IMR-90 (cell line): Measurements from ENCODE around the gene PBX3. TPM values are rescaled to one million over a fixed set of nuclear protein-coding genes. Genes with fewer than 3 reads are reported as not detected.
"Not testable (repeated sequence)": the region's sequence is repeated elsewhere in the genome, so short reads cannot be mapped to it uniquely, and the experiment has no call there.

Experiments used
- ATAC-seq: fragments of 200-7000 bp; cut with Tn5 transposase; 2 replicates; pipeline ENCODE4 v1.9.1; 2020; ENCODE audit warnings: low read depth, mild to moderate bottlenecking, moderate library complexity
- BruUV-seq: library from RNA; stranded (reverse); fragments of 400-500 nt; replicated peaks from 2 replicates; lab custom pipeline; 2021; lab: Mats Ljungman, UMichigan
- CTCF ChIA-PET: fragments of 300-600 bp; formaldehyde crosslinking; extraction: SDS; loops from one replicate; lab custom pipeline; 2021; ENCODE audit warnings: antibody characterized with exemption; lab: Yijun Ruan, JAX
- POLR2A ChIA-PET: fragments of 300-600 bp; sonication (Branson Sonifier 250); formaldehyde crosslinking; loops from one replicate; lab custom pipeline; 2022; ENCODE audit warnings: antibody characterized with exemption; ENCODE audit not compliant: unreplicated experiment; lab: Charles Lee
- DNase-seq: peaks from one replicate; pipeline ENCODE4 v3.0.0; 2013
- H2AFZ ChIP-seq: replicated peaks from 2 replicates; pipeline ENCODE3; 2013; ENCODE audit warnings: low read length, mild to moderate bottlenecking; ENCODE audit not compliant: poor library complexity
- H2AK5ac ChIP-seq: 2 replicates; pipeline ENCODE4 v1.6.1; 2013; ENCODE audit warnings: low read depth, low read length, inconsistent platforms
- H2AK9ac ChIP-seq: replicated peaks from 2 replicates; pipeline ENCODE3; 2013; ENCODE audit warnings: mild to moderate bottlenecking, low read depth, low read length, moderate library complexity; ENCODE audit not compliant: poor library complexity
- H2BK120ac ChIP-seq: 2 replicates; pipeline ENCODE4 v1.6.1; 2013; ENCODE audit warnings: low read depth, low read length, inconsistent platforms
- H2BK15ac ChIP-seq: 3 replicates; pipeline ENCODE4 v1.6.1; 2013; ENCODE audit warnings: low read depth, low read length, inconsistent platforms
- H2BK20ac ChIP-seq: 2 replicates; pipeline ENCODE4 v1.6.1; 2013; ENCODE audit warnings: low read depth, mild to moderate bottlenecking, inconsistent platforms, low read length, moderate library complexity
- H2BK5ac ChIP-seq: 2 replicates; pipeline ENCODE4 v1.6.1; 2013; ENCODE audit warnings: mild to moderate bottlenecking, low read depth, low read length, inconsistent platforms; ENCODE audit not compliant: poor library complexity, severe bottlenecking
- H3K14ac ChIP-seq: replicated peaks from 2 replicates; pipeline ENCODE4 v1.6.1; 2013; ENCODE audit warnings: low read depth, low read length, inconsistent platforms
- H3K18ac ChIP-seq: 2 replicates; pipeline ENCODE4 v1.6.1; 2013; ENCODE audit warnings: low read depth, low read length, control low read depth
- H3K23ac ChIP-seq: 2 replicates; pipeline ENCODE4 v1.6.1; 2013; ENCODE audit warnings: low read depth, low read length, inconsistent platforms
- H3K27ac ChIP-seq: 2 replicates; pipeline ENCODE4 v1.5.1; 2013; ENCODE audit warnings: mild to moderate bottlenecking, control low read depth, low read length; ENCODE audit not compliant: insufficient read depth
- H3K27me3 ChIP-seq: 2 replicates; pipeline ENCODE4 v1.6.1; 2013; ENCODE audit warnings: low read length; ENCODE audit not compliant: control insufficient read depth, insufficient read depth
- H3K36me3 ChIP-seq: 2 replicates; pipeline ENCODE4 v1.6.1; 2013; ENCODE audit warnings: low read length, mixed read lengths; ENCODE audit not compliant: control insufficient read depth, insufficient read depth
- H3K4ac ChIP-seq: 2 replicates; pipeline ENCODE4 v1.6.1; 2013; ENCODE audit warnings: low read depth, low read length, inconsistent platforms
- H3K4me1 ChIP-seq: 2 replicates; pipeline ENCODE4 v1.6.1; 2013; ENCODE audit warnings: low read length, mixed read lengths; ENCODE audit not compliant: control insufficient read depth, insufficient read depth
- H3K4me2 ChIP-seq: 2 replicates; pipeline ENCODE4 v1.6.1; 2013; ENCODE audit warnings: low read depth, mild to moderate bottlenecking, control low read depth, low read length, moderate library complexity
- H3K4me3 ChIP-seq: 2 replicates; pipeline ENCODE4 v1.5.1; 2013; ENCODE audit warnings: low read depth, mild to moderate bottlenecking, control low read depth, low read length, moderate library complexity; ENCODE audit not compliant: insufficient read depth
- H3K56ac ChIP-seq: 2 replicates; pipeline ENCODE4 v1.6.1; 2013; ENCODE audit warnings: low read length, inconsistent platforms; ENCODE audit not compliant: insufficient read depth; ENCODE audit errors: extremely low read depth
- H3K79me1 ChIP-seq, 2 experiments: 2 replicates each; pipeline ENCODE4 v1.6.1; 2013; ENCODE audit warnings: low read length in 2 of 2, inconsistent platforms in 1 of 2, low read depth in 1 of 2
- H3K9ac ChIP-seq: 2 replicates; pipeline ENCODE4 v1.6.1; 2013; ENCODE audit warnings: low read depth, low read length, control low read depth
- H3K9me1 ChIP-seq: 2 replicates; pipeline ENCODE4 v1.6.1; 2013; ENCODE audit warnings: low read length, inconsistent platforms; ENCODE audit not compliant: insufficient read depth
- H3K9me3 ChIP-seq: 2 replicates; pipeline ENCODE4 v1.6.1; 2013; ENCODE audit warnings: low read length; ENCODE audit not compliant: control insufficient read depth, insufficient read depth
- H4K20me1 ChIP-seq: 2 replicates; pipeline ENCODE4 v1.6.1; 2013; ENCODE audit warnings: low read length, inconsistent platforms; ENCODE audit not compliant: insufficient read depth
- H4K5ac ChIP-seq: 2 replicates; pipeline ENCODE4 v1.6.1; 2013; ENCODE audit warnings: mild to moderate bottlenecking, low read depth, low read length, control low read depth
- H4K8ac ChIP-seq, 2 experiments: 2 replicates each; pipeline ENCODE4 v1.6.1; 2013; ENCODE audit warnings: low read depth in 2 of 2, low read length in 2 of 2, control low read depth in 1 of 2, inconsistent platforms in 1 of 2
- H4K91ac ChIP-seq: 2 replicates; pipeline ENCODE4 v1.6.1; 2013; ENCODE audit warnings: low read depth, low read length, inconsistent platforms; ENCODE audit not compliant: insufficient read depth
- CEBPB ChIP-seq: IDR thresholded peaks from 2 replicates; pipeline ENCODE4 v1.6.1; 2012; ENCODE audit warnings: low read depth, low read length, improper control_type of control experiment
- NFE2L2 ChIP-seq: fragments of 150-350 bp; IDR thresholded peaks from 2 replicates; pipeline ENCODE4 v1.6.1; 2016; ENCODE audit warnings: low read depth, mild to moderate bottlenecking, low read length
- POLR2A ChIP-seq: IDR thresholded peaks from 2 replicates; pipeline ENCODE4 v1.6.1; 2012; ENCODE audit warnings: mild to moderate bottlenecking, low read depth, low read length
- RAD21 ChIP-seq: IDR thresholded peaks from 2 replicates; pipeline ENCODE4 v1.6.1; 2012; ENCODE audit warnings: low read length, improper control_type of control experiment
- WGBS, 2 experiments: methylation state at CpG; one replicate each; pipeline versions ENCODE4 v1.1.5 to v1.1.7; 2013; ENCODE audit warnings: missing lambda C conversion rate in 2 of 2; ENCODE audit not compliant: insufficient read length in 1 of 2; ENCODE audit errors: extremely low coverage in 2 of 2; 5-methylcytosine and 5-hydroxymethylcytosine counted together
- dilution Hi-C: fragments of 300-500 bp; cut with HindIII; formaldehyde crosslinking; loops from one replicate; pipeline ENCODE4 v1.14.3; 2018; ENCODE audit warnings: low sequenced_read_pairs; ENCODE audit not compliant: unreplicated experiment
- in situ Hi-C: fragments of 300-500 bp; cut with MboI; formaldehyde crosslinking; loops from 3 replicates; pipeline ENCODE4 v1.14.3; 2019; ENCODE audit warnings: low sequenced_read_pairs, inconsistent platforms, mixed read lengths
- intact Hi-C: fragments of 100-400 bp; cut with micrococcal nuclease; formaldehyde crosslinking; loops from 2 replicates; pipeline ENCODE4 v1.10.0; 2022
- polyA plus RNA-seq, 3 experiments: library from polyadenylated mRNA; depleted of rRNA; stranded (reverse); fragments of >200 nt; gene quantifications; 2 replicates each; pipeline ENCODE4 v1.2.3, GENCODE V29; 2012; ENCODE audit warnings: low replicate concordance in 1 of 3
- total RNA-seq: library from RNA; depleted of rRNA; stranded (reverse); fragments of >200 nt; gene quantifications from 2 replicates; pipeline ENCODE4 v1.2.3, GENCODE V29; 2012
- TF ChIP-seq, protein P1 (sequence below): conservative IDR thresholded peaks from 2 replicates; pipeline ENCODE4 v1.5.1; 2012; ENCODE audit warnings: mild to moderate bottlenecking, low read depth, low read length, improper control_type of control experiment

Gene PBX3
- total and polyA plus RNA-seq, 2 of the 4 experiments (the other 2 are of a cell fraction): 12.0 to 15.6 TPM

DNA sequence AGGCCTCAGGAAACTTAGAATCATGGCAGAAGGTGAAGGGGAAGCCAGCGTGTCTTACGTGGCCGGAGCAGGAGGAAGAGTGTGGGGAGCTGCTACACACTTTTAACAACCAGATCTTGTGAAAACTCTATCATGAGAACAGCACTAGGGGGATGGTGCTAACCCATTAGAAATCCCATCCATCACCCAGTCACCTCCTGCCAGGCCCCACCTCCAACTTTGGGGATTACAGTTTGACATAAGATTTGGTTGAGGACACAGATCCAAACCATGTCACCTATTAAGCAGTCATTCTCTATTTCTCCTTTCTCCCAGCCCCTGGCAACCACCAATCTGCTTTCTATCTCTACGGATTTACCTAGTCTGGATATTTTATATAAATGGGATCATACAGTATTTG is 26.9 kb downstream of the PBX3 start:
- Histone ChIP-seq H2AK5ac (no peak overlapping the region), H3K4me1 (no peaks in the 10 kb centered on the region), H3K4me2 (no peak overlapping the region), H2BK5ac (no peak overlapping the region), H3K79me1 (peaks cover 25 to 28% of the 10 kb centered on the region in 2 experiments; a peak in 3 of 4 replicates), H3K36me3 (0 out of 2 replicates have a peak, but pooled peaks cover 1% of the 10 kb centered on the region), H2AK9ac (no peak overlapping the region), H3K23ac (no peak overlapping the region), H3K14ac (no peak overlapping the region), H3K56ac (no peak overlapping the region), H4K91ac (no peak overlapping the region), H3K9ac (no peak overlapping the region), H4K20me1 (no peaks in the 10 kb centered on the region; the same call in 1 of the 2 replicates), H3K4me3 (no peak overlapping the region), H3K9me1 (no peaks in the 10 kb centered on the region), H2AFZ (no peak overlapping the region), H2BK120ac (no peak overlapping the region), H3K4ac (no peak overlapping the region), H4K5ac (no peak overlapping the region), H2BK20ac (no peak overlapping the region), H3K9me3 (no peaks in the 10 kb centered on the region; the same call in 1 of the 2 replicates), H3K27me3 (no peaks in the 10 kb centered on the region), H3K27ac (no peak overlapping the region), H3K18ac (no peak overlapping the region), H2BK15ac (no peak overlapping the region), H4K8ac (no peak overlapping the region)
- WGBS, 2 experiments: no CpG with 5 or more reads among the region's 4 CpGs
- TF ChIP-seq CEBPB (no peak), POLR2A (no peak), RAD21 (no peak), NFE2L2 (no peak)
- TF ChIP-seq, protein P1, sequence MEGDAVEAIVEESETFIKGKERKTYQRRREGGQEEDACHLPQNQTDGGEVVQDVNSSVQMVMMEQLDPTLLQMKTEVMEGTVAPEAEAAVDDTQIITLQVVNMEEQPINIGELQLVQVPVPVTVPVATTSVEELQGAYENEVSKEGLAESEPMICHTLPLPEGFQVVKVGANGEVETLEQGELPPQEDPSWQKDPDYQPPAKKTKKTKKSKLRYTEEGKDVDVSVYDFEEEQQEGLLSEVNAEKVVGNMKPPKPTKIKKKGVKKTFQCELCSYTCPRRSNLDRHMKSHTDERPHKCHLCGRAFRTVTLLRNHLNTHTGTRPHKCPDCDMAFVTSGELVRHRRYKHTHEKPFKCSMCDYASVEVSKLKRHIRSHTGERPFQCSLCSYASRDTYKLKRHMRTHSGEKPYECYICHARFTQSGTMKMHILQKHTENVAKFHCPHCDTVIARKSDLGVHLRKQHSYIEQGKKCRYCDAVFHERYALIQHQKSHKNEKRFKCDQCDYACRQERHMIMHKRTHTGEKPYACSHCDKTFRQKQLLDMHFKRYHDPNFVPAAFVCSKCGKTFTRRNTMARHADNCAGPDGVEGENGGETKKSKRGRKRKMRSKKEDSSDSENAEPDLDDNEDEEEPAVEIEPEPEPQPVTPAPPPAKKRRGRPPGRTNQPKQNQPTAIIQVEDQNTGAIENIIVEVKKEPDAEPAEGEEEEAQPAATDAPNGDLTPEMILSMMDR: no peak
- POLR2A ChIA-PET: no interaction called here
- DNase-seq (no peak), ATAC-seq (no peak)
- intact Hi-C loops: no loop called here
- in situ Hi-C loops: no loop called here
- dilution Hi-C loops: no loop called here
- no TSS peak for BruUV-seq
- CTCF ChIA-PET: interaction anchor here (0.6 kb wide), 1 partner anchor 27 kb away, joined by 5 read pairs; no protein-coding TSS in a partner anchor

DNA sequence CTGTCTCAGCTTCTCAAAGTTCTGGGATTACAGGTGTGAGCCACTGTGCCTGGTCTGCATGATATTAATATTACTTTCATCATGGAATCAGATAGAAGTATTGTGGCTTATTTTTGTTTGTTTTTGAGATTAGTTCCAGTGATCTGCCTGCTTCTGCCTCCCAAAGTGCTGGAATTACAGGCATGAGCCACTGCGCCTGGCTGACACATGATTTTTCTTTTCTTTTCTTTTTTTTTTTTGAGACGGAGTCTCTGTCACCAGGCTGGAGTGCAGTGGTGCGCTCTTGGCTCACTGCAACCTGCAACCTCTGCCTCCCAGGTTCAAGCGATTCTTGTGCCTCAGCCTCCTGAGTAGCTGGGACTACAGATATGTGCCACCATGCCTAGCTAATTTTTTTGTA is 29.6 kb downstream of the PBX3 start:
- H2AK9ac ChIP-seq, H3K4me1 ChIP-seq, BruUV-seq, H2BK20ac ChIP-seq, POLR2A ChIA-PET, intact Hi-C loops, H4K20me1 ChIP-seq, H3K4ac ChIP-seq, H3K4me2 ChIP-seq, H3K56ac ChIP-seq, H2BK120ac ChIP-seq, ATAC-seq, H3K27me3 ChIP-seq, H4K8ac ChIP-seq, H3K9me1 ChIP-seq, H3K23ac ChIP-seq, H4K91ac ChIP-seq, H2BK15ac ChIP-seq, dilution Hi-C loops, H4K5ac ChIP-seq, H3K18ac ChIP-seq, H3K14ac ChIP-seq, H3K27ac ChIP-seq, DNase-seq, H3K9me3 ChIP-seq, H3K9ac ChIP-seq, H2AFZ ChIP-seq, H3K36me3 ChIP-seq, H3K4me3 ChIP-seq, H2BK5ac ChIP-seq, in situ Hi-C loops, H2AK5ac ChIP-seq: not testable (repeated sequence)
- H3K79me1 ChIP-seq: peaks cover 14 to 22% of the 10 kb centered on the region in 2 experiments; a peak in 3 of 4 replicates
- CTCF ChIA-PET: interaction anchor here (0.6 to 0.7 kb wide), 3 partner anchors 28 to 220 kb away, joined by 3 read pairs; no protein-coding TSS in a partner anchor
- no CpG with 5 or more reads among the region's 4 CpGs for WGBS, 2 experiments
